SK-N-MC (cell line): Measurements from ENCODE around the gene CHN2.

ENCODE experiments used
- EZH2 ChIP-seq: fragments of 200-600 bp; sonication (generic); IDR thresholded peaks from one replicate; pipeline ENCODE4 v1.6.1; 2017; ENCODE audit warnings: antibody characterized with exemption
- FOXP2 ChIP-seq: optimal IDR thresholded peaks from 2 replicates; pipeline ENCODE3; 2011; ENCODE audit warnings: mild to moderate bottlenecking, moderate library complexity; ENCODE audit not compliant: insufficient read depth; ENCODE audit errors: extremely low read length, control extremely low read depth

GRCh38 chr7:29385214-29385814 is 190.7 kb downstream of the CHN2 start:
- TF ChIP-seq EZH2 (no peak), FOXP2 (no peak)
